Stimulated activated naive CD8-positive, alpha-beta T cell treated with anti-CD3 and anti-CD28 coated beads, Interleukin-15, Interleukin-2, amounts not matched to agents 100 U/mL and 50 U/mL, for 24 hours (primary cell): ENCODE results near the gene KCNQ1OT1.

Experiments used
- ATAC-seq: fragments of 150-1000 bp; cut with Tn5 transposase; one replicate; pipeline ENCODE4 v1.10.0; 2021
- DNase-seq: peaks from one replicate; pipeline ENCODE4 v3.0.0; 2021

The KCNQ1OT1 gene

DNA sequence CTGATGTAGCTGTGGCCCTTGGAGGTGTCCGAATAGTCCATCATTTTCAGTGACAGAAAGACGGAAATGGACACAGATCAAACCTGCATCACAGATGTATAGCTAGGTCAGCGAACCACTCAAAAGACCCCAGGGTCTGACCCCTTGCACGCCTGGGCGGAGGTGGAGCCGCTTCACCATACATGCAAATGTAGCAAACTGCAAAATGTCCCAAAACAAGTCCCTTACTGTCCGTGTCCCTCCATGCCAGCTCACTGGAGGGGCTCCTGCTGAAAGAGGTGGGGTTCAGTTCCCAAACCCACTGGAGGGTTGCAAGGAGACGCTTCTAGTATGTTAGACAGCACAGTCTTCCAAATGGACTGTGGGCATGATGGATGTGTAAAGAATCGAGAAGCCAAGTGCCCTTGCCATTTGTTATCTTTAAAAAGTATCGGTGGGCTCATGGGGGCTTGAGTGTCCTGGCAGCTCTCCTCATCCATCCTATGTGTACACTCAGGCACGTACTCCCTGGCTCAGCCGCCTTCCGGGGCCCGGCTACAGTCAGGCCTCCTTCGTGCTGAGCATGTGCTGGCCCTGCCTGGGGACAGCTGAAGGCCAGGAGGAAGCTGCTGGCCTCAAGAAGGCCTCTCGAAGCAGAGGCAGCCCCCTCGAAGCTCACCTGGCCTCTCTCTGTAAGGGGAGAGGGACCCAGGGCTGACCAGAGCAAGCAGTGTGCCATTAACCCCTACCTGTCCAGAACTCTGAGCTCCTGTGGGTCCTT lies 20.2 kb upstream of the KCNQ1OT1 start:
- no peak for DNase-seq

GRCh38 chr11:2718817-2719438 lies 19.1 kb upstream of the KCNQ1OT1 start:
- ATAC-seq (no peak), DNase-seq (no peak)

More for the DNA sequence above, 20.2 kb upstream of the KCNQ1OT1 start:
- ATAC-seq: no peak

DNA sequence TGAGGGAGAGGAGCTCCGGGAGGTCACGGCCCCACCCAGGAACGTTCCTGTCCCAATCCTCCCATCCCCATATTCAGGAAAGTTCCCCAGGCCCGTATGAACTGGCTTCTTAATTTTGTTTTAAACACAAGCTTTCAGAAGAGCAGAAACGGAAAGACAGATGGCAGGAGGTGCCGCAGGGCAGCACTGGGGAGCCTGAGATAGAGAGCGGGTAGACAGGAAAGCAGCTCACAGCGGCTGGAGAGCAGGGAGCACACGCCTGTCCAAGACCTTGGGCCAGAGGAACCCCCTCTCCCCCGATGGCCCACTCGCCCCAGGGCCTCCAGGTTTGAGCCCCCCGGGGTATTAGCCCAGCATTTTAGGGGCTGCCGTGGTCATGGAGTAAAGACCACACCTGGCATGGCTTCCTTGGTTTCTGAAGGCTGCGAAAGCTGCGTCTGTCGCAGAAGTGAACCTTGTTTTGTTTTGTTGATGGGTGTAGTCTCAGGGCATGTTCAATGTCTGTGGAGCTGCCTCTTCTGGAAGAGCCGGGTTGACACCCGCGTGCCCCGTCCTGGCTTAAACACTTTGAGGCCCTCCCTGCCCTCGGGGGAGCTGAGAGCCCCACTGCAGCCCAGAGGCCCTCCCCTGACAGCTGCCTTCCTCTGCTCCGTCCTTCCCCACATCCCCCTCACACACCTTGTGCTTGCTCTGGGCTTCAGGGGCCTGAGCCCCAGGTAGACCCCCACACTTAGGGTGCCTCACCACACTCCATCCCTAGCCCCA lies 17.9 kb upstream of the KCNQ1OT1 start:
- DNase-seq: no peak
- ATAC-seq: no peak

DNA sequence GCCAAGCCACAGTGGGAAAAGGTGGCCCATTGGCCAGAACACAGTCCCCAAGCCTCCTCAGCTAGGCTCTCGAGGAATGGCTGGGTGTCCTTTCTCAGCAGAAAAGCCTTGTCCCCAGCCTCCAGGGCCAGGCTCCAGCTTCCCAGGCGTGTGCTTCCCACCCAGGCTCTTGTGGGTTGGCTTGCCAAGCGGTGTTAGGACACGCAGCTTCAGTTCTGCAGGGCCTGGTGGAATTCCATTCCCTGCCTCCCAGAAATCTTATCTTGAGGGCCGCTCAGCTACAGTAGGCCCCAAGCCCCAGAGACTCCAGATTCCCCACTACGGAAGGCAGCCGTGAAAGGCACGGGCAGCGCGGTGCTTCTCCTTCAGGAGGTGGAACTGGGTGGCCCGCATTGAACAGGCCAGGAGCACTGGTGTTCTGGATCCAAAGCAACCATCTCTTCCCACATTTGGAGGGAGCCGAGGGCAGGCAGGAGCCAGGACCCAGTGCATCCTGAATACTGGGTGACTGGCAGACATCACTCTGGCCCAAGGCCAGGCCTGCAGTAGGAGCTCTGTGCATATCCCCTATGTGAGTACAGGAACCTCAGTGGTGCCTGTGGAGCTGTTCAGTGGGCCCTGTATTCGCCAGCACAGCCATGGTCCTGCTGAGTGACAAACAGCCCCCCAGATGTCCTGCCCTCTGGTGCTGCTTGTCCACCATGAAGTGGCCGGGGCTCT lies 16.7 kb upstream of the KCNQ1OT1 start:
- DNase-seq (no peak), ATAC-seq (no peak)

GRCh38 chr11:2715716-2716350 lies 16.0 kb upstream of the KCNQ1OT1 start:
- ATAC-seq: no peak

DNA sequence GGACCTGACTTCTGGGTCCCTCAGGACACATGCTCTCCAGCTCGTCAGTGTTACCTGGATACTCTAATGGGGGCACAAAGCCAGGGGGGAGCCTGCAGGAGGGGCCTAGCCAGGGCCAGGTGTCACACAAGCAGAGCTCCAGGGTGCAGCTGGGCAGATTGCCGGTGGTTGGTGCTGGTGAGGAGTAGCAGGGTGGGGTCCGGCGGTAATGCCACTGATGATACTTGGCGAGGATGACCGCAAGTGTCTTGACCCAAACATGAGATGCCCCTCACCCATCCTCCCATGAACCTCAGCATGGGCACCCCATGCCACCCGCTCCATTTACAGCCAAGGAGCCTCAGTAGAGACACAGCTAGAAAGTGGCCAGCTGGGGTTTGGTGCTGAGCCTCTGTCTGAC lies 15.1 kb upstream of the KCNQ1OT1 start:
- no peak for DNase-seq
- ATAC-seq: no peak

More at GRCh38 chr11:2715716-2716350, 16.0 kb upstream of the KCNQ1OT1 start:
- no peak for DNase-seq

DNA sequence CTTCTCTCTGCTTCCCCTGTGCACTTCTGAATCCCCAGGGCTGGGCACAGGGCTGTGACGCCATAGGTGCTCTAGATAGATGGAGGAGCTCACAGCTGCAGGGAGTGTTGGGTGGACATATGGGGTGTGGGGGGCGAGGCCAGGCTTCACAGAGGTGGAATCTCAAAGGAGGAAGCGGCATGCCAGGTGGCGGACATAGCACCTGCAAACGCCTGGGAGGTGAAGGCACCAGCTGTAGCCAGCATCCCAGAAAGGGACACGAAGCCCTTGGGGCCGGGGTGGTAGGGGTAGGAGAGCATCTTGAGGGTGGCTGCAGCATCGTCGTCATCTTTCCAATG lies 14.6 kb upstream of the KCNQ1OT1 start:
- ATAC-seq: no peak
- DNase-seq: no peak

- no peak for ATAC-seq
- DNase-seq: no peak
These were observed 14.1 kb upstream of the KCNQ1OT1 start for GRCh38 chr11:2713661-2714462.

GRCh38 chr11:2713094-2713493 lies 13.3 kb upstream of the KCNQ1OT1 start:
- DNase-seq (no peak), ATAC-seq (no peak)

- ATAC-seq: no peak
- no peak for DNase-seq
These were observed 11.4 kb upstream of the KCNQ1OT1 start for GRCh38 chr11:2711161-2711560.

- no peak for DNase-seq
- ATAC-seq: no peak
These were observed 9.6 kb upstream of the KCNQ1OT1 start for GRCh38 chr11:2709429-2709828.

GRCh38 chr11:2708757-2709281 lies 9.0 kb upstream of the KCNQ1OT1 start:
- no peak for DNase-seq
- ATAC-seq: no peak

DNA sequence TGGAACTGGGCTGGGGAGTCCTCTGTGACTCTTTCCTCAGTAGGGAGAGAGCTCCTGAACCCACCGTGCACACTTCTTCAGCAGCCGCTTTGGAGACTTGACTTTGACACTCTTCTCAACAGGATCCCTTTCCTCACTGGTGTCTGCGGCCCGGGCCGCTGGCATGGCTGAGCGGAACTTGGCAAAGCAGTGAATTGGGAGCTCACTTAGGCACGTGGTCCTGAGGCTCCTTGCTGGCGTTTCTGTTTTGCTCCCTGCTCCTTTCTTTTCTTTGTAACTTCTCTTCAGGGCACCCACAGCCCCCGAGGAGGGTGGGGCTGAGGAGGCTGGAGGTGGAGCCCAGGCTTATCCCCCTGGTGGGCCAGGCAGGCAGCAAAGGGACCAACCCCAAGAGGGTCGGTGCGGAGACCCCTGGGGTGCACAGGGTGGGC lies 8.4 kb upstream of the KCNQ1OT1 start:
- no peak for ATAC-seq

GRCh38 chr11:2707736-2708135 lies 7.9 kb upstream of the KCNQ1OT1 start:
- no peak for ATAC-seq
- no peak for DNase-seq

More for the DNA sequence above, 8.4 kb upstream of the KCNQ1OT1 start:
- no peak for DNase-seq

GRCh38 chr11:2706321-2706720 lies 6.5 kb upstream of the KCNQ1OT1 start:
- DNase-seq (no peak), ATAC-seq (no peak)

DNA sequence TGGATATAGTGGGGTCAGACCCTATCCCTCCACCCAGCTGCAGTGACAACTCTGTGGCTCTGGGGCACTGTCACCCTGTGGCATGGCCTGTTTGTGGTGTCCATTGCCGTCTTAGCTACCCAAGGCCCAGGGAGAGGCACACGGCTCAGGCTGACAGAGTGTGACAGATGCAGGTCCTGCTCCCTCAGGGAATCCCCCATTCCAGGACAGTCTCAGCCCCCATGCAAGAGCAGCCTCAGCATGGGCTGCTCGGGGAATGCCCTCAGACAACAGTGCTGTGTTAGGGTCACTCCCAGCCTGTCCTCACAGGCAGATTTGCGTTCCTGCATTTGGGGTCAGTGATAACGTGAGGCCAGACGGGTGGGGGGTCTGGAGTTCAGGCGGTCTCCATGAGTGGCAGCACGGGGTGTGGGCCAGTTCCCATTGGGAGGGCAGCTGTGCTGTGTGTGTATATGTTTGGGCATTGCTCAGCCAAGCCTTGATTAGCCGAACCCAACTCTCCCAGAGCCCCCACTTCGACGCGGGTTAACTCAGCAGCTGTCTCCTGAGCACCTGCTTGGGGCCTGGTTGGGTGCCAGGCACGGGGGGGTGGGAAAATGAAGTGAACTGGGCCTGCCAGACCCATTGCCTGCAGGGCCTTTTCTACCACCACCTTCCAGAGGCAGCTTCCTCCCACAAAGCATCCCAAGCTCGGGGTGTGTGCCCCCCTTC lies 5.3 kb upstream of the KCNQ1OT1 start:
- DNase-seq (no peak), ATAC-seq (no peak)

GRCh38 chr11:2704356-2704755 lies 4.6 kb upstream of the KCNQ1OT1 start:
- DNase-seq (no peak), ATAC-seq (no peak)

DNA sequence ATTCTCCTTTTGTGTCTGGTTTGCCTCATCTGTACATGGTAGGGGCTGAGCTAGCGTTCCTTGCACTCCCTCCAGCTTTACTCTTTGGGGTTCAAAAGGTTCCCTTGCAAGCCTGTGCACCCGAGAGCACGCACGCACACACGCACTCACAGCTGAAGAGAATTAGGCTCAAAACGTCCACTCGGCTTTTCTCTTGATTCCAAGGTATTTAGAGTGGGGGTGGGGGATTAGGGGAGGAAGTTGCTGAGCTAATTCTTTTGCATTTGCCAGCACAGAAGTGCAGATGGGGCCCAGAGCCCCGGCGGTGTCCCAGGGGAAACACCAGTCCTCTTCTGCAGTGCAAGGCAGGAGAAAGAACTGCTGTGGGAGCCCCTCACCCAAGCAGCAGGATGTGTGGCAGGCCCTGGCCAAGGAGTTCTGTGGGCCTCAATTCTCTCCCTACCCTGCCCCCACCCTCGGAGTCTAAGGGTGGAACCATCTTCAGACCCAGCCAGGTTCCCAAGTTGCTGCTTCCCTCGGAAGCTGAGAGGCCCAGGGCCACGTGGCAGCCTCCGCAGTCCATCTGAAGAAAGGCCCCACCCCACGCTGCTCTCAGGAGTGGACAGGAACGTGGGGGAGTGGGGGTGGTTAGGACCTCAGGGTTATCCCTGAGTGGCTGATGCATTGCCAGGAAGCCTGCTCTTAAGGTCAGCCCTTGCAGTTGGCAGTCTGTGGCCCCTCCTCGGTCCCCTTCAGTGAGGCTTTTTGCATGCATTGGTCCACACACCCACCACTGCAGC lies 3.8 kb upstream of the KCNQ1OT1 start:
- no peak for DNase-seq

GRCh38 chr11:2702771-2703362 lies 3.1 kb upstream of the KCNQ1OT1 start:
- ATAC-seq (no peak), DNase-seq (no peak)

More for the DNA sequence above, 3.8 kb upstream of the KCNQ1OT1 start:
- no peak for ATAC-seq
